ENCODE measurements around the gene LZTR1.

DNA sequence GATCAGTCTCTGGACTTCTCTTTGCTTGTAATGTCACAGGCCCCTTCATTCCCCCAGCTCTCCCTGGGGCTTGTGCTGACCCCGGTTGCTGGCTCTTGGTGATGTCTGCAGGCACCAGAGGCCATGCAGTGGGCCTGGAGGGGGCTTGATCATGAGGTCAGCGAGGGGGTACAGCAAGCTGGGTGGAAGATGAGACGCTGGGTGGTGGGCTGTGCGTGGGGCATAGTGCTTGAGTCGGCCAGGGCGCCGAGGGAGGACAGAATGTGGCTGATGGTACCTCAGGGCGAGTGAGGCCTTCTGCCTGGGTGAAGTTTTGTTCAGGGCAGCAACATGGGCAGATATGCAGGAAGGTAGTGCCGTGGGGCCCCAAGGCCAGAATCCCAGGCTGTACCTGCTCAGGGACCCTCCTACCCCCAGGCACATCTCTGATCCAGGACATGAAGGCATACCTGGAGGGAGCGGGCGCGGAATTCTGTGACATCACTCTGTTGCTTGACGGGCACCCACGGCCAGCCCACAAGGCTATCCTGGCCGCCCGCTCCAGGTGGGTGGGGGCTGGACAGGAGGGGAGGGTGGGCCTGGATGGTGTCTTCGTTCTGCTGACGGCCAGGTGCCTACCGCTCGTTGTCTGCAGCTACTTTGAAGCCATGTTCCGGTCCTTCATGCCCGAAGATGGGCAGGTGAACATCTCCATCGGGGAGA lies 13.4 kb downstream of the LZTR1 start:
- TF ChIP-seq, protein P1, sequence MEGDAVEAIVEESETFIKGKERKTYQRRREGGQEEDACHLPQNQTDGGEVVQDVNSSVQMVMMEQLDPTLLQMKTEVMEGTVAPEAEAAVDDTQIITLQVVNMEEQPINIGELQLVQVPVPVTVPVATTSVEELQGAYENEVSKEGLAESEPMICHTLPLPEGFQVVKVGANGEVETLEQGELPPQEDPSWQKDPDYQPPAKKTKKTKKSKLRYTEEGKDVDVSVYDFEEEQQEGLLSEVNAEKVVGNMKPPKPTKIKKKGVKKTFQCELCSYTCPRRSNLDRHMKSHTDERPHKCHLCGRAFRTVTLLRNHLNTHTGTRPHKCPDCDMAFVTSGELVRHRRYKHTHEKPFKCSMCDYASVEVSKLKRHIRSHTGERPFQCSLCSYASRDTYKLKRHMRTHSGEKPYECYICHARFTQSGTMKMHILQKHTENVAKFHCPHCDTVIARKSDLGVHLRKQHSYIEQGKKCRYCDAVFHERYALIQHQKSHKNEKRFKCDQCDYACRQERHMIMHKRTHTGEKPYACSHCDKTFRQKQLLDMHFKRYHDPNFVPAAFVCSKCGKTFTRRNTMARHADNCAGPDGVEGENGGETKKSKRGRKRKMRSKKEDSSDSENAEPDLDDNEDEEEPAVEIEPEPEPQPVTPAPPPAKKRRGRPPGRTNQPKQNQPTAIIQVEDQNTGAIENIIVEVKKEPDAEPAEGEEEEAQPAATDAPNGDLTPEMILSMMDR (conservative IDR thresholded peaks at IDR 0.05; ENCODE audit: low read length) = no peak
- TF ChIP-seq EZH2phosphoT487 (IDR thresholded peaks at IDR 0.05; ENCODE audit: borderline replicate concordance) = no peak
